SK-N-SH (cell line): Measurements from ENCODE around the gene CADM2. TPM values are rescaled to one million over a fixed set of nuclear protein-coding genes. Genes with fewer than 3 reads are reported as not detected.

Source experiments
- CTCF ChIA-PET: fragments of 300-600, 350-600 bp; formaldehyde crosslinking; extraction: SDS; loops from one replicate; lab custom pipeline; 2021; lab: Yijun Ruan, JAX
- POLR2A ChIA-PET: fragments of 350-600 bp; sonication (Branson Sonifier 250); formaldehyde crosslinking; extraction: SDS; loops from one replicate; lab custom pipeline; 2020; ENCODE audit warnings: antibody characterized with exemption, inconsistent platforms; lab: Yijun Ruan, JAX
- DNase-seq: peaks from one replicate; pipeline ENCODE4 v3.0.0; 2012
- H2AFZ ChIP-seq: fragments of 200-600 bp; sonication (generic); 2 replicates; pipeline ENCODE4 v1.8.1; 2016; ENCODE audit warnings: antibody characterized with exemption, mild to moderate bottlenecking, low read depth
- H3F3A ChIP-seq: fragments of 200-600 bp; sonication (generic); replicated peaks from 2 replicates; pipeline ENCODE3; 2016; ENCODE audit warnings: antibody characterized with exemption, mild to moderate bottlenecking; ENCODE audit not compliant: insufficient read depth
- H3K27ac ChIP-seq, 2 experiments: fragments of 200-500 bp in 1 of 2; fragments of 200-600 bp in 1 of 2; sonication (Bioruptor generic) in 1 of 2; sonication (generic), shearing (Covaris generic) in 1 of 2; 2 replicates each; pipeline versions ENCODE4 v1.5.1 to v1.6.1; 2014 to 2016; ENCODE audit warnings: low read depth in 2 of 2, inconsistent platforms in 1 of 2, low read length in 1 of 2, mild to moderate bottlenecking in 1 of 2, mixed read lengths in 1 of 2
- H3K27me3 ChIP-seq: fragments of 200-600 bp; sonication (generic), shearing (Covaris generic); 2 replicates; pipeline ENCODE4 v1.6.1; 2016; ENCODE audit warnings: mixed run types; ENCODE audit not compliant: insufficient read depth
- H3K36me3 ChIP-seq, 2 experiments: fragments of 200-500 bp in 1 of 2; fragments of 200-600 bp in 1 of 2; sonication (Bioruptor generic) in 1 of 2; sonication (generic) in 1 of 2; replicated peaks in 1 of 2; 2 replicates each; pipeline versions ENCODE3 to v1.5.1; 2014 to 2016; ENCODE audit warnings: low read length in 1 of 2, mild to moderate bottlenecking in 1 of 2; ENCODE audit not compliant: insufficient read depth in 2 of 2, control insufficient read depth in 1 of 2
- H3K4me1 ChIP-seq, 2 experiments: fragments of 200-500 bp in 1 of 2; fragments of 200-600 bp in 1 of 2; sonication (Bioruptor generic) in 1 of 2; sonication (generic), shearing (Covaris generic) in 1 of 2; 2 replicates each; pipeline versions ENCODE4 v1.5.1 to v1.6.1; 2014 to 2016; ENCODE audit warnings: low read depth in 1 of 2, low read length in 1 of 2, mixed run types in 1 of 2; ENCODE audit not compliant: insufficient read depth in 2 of 2, control insufficient read depth in 1 of 2
- H3K4me2 ChIP-seq: fragments of 200-600 bp; sonication (generic), shearing (Covaris generic); 2 replicates; pipeline ENCODE4 v1.6.1; 2017; ENCODE audit warnings: mixed run types
- H3K4me3 ChIP-seq, 2 experiments: fragments of 200-500 bp in 1 of 2; fragments of 200-600 bp in 1 of 2; sonication (Bioruptor generic) in 1 of 2; sonication (generic), shearing (Covaris generic) in 1 of 2; 2 replicates each; pipeline versions ENCODE4 v1.5.1 to v1.8.1; 2014 to 2016; ENCODE audit warnings: low read depth in 2 of 2, inconsistent platforms in 1 of 2, low read length in 1 of 2, mild to moderate bottlenecking in 1 of 2, mixed read lengths in 1 of 2, moderate library complexity in 1 of 2
- H3K79me2 ChIP-seq: fragments of 200-600 bp; sonication (generic); 2 replicates; pipeline ENCODE4 v1.8.1; 2017; ENCODE audit warnings: mild to moderate bottlenecking; ENCODE audit not compliant: insufficient read depth
- H3K9ac ChIP-seq: fragments of 200-600 bp; sonication (generic); 2 replicates; pipeline ENCODE4 v1.6.1; 2017; ENCODE audit warnings: mixed run types
- H3K9me2 ChIP-seq: fragments of 200-600 bp; sonication (generic); 2 replicates; pipeline ENCODE4 v1.6.1; 2017; ENCODE audit warnings: mixed run types
- H3K9me3 ChIP-seq: fragments of 200-600 bp; sonication (generic); 2 replicates; pipeline ENCODE4 v1.6.1; 2017; ENCODE audit warnings: mixed run types, mild to moderate bottlenecking, moderate library complexity
- H4K20me1 ChIP-seq: fragments of 200-600 bp; sonication (generic); 2 replicates; pipeline ENCODE4 v1.6.1; 2017; ENCODE audit warnings: mild to moderate bottlenecking, mixed run types; ENCODE audit not compliant: insufficient read depth
- EP300 ChIP-seq, 2 experiments: IDR thresholded peaks; 2 replicates each; pipeline versions ENCODE4 v1.4.0 to v1.6.1; 2012; ENCODE audit warnings: borderline replicate concordance in 1 of 2, low read depth in 1 of 2, low read length in 1 of 2
- FOSL2 ChIP-seq: IDR thresholded peaks from 2 replicates; pipeline ENCODE4 v1.4.0; 2012; ENCODE audit warnings: low read depth, mild to moderate bottlenecking, moderate library complexity, borderline replicate concordance
- JUND ChIP-seq: IDR thresholded peaks from 2 replicates; pipeline ENCODE4 v1.4.0; 2012
- MXI1 ChIP-seq: IDR thresholded peaks from 2 replicates; pipeline ENCODE4 v1.6.1; 2012; ENCODE audit warnings: mild to moderate bottlenecking, low read depth, low read length, improper control_type of control experiment
- NRF1 ChIP-seq: IDR thresholded peaks from 2 replicates; pipeline ENCODE4 v1.6.1; 2012; ENCODE audit warnings: low read depth, mild to moderate bottlenecking, low read length
- POLR2AphosphoS5 ChIP-seq: IDR thresholded peaks from 2 replicates; pipeline ENCODE4 v1.6.1; 2012; ENCODE audit warnings: low read depth, low read length
- SIN3A ChIP-seq: IDR thresholded peaks from 2 replicates; pipeline ENCODE4 v1.6.1; 2012; ENCODE audit warnings: low read depth, mild to moderate bottlenecking, low read length, moderate library complexity, borderline replicate concordance
- WGBS: methylation state at CpG from one replicate; pipeline ENCODE4 v1.1.6; 2017; ENCODE audit warnings: low lambda C conversion rate; 5-methylcytosine and 5-hydroxymethylcytosine counted together
- polyA plus RNA-seq, 3 experiments: library from polyadenylated mRNA; depleted of rRNA; stranded (reverse); fragments of >200 nt; gene quantifications; 2 replicates each; pipeline ENCODE4 v1.2.3, GENCODE V29; 2012
- TF ChIP-seq, protein P1 (sequence below): fragments of 150-350 bp; IDR thresholded peaks from 2 replicates; pipeline ENCODE4 v1.6.1; 2017; ENCODE audit warnings: antibody characterized with exemption, low read length, low read depth, borderline replicate concordance
- TF ChIP-seq, protein P2 (sequence below): fragments of 200-600 bp; sonication (generic); IDR thresholded peaks from 2 replicates; pipeline ENCODE4 v1.6.1; 2017; ENCODE audit warnings: antibody characterized with exemption, mild to moderate bottlenecking, moderate library complexity

Gene CADM2
- polyA plus RNA-seq, 1 of the 3 experiments (the other 2 are of a cell fraction): 0.46 TPM

DNA sequence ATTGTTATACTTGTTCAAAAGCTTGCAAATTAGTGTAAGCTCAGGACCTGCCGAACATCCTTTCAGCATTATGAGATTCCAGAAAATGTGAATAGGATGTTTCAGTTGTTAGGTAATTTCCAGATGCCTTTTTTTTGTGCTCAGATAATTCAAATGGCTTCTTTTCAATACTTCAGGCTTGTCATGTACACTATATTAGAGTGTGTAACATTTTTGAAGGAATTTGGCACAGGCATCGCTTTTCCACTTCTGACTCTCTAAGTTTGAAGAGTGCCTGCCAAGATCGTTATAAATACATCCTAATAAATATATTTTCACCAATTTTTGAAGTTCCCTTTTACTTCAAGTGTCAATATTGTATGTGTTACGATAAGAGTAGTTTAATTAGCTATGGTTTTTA is 35.2 kb downstream of the CADM2 start:
- Histone ChIP-seq H3K9me3 (no peaks in the 10 kb centered on the region), H4K20me1 (no peaks in the 10 kb centered on the region), H3K9me2 (no peaks in the 10 kb centered on the region), H3K27me3 (no peaks in the 10 kb centered on the region), H3K27ac (no peak overlapping the region; a peak in 1 of 4 replicates), H3K4me2 (no peak overlapping the region), H3K79me2 (no peaks in the 10 kb centered on the region), H3F3A (no peaks in the 10 kb centered on the region), H3K36me3 (no peaks in the 10 kb centered on the region), H3K9ac (no peak overlapping the region), H3K4me1 (no peaks in the 10 kb centered on the region; a peak in 1 of 4 replicates), H2AFZ (no peak overlapping the region), H3K4me3 (no peak overlapping the region)
- TF ChIP-seq FOSL2 (no peak), NRF1 (no peak), JUND (no peak), POLR2AphosphoS5 (no peak), MXI1 (no peak)
- TF ChIP-seq, protein P1, sequence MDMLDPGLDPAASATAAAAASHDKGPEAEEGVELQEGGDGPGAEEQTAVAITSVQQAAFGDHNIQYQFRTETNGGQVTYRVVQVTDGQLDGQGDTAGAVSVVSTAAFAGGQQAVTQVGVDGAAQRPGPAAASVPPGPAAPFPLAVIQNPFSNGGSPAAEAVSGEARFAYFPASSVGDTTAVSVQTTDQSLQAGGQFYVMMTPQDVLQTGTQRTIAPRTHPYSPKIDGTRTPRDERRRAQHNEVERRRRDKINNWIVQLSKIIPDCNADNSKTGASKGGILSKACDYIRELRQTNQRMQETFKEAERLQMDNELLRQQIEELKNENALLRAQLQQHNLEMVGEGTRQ: no peak
- TF ChIP-seq, protein P2, sequence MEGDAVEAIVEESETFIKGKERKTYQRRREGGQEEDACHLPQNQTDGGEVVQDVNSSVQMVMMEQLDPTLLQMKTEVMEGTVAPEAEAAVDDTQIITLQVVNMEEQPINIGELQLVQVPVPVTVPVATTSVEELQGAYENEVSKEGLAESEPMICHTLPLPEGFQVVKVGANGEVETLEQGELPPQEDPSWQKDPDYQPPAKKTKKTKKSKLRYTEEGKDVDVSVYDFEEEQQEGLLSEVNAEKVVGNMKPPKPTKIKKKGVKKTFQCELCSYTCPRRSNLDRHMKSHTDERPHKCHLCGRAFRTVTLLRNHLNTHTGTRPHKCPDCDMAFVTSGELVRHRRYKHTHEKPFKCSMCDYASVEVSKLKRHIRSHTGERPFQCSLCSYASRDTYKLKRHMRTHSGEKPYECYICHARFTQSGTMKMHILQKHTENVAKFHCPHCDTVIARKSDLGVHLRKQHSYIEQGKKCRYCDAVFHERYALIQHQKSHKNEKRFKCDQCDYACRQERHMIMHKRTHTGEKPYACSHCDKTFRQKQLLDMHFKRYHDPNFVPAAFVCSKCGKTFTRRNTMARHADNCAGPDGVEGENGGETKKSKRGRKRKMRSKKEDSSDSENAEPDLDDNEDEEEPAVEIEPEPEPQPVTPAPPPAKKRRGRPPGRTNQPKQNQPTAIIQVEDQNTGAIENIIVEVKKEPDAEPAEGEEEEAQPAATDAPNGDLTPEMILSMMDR: no peak
- no peak for DNase-seq
- CTCF ChIA-PET: no interaction called here
- WGBS: 31% methylated on average over 4 of the region's 4 CpGs
- POLR2A ChIA-PET: no interaction called here

DNA sequence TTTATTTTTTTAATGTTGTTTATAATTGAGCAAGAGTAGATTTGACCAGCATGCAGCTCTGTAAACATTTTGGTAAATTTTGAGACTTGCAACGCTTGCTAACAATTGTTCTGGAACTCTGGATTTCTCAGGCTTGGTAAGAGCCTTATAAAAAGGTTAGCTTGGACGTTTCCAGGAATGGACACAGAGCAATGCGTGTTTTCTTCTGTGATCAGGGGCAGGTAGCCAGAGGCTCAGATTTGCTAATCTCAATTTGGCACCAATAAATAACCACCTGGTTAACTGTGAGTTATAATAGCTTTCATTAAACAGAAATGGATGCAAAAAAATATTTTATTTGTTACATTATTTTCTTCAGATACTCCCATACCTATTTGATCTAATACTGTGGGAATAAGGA is 39.8 kb downstream of the CADM2 start:
- Histone ChIP-seq H3K27ac (peak overlapping the region in 1 of 2 experiments; percentile 39; a peak in 2 of 4 replicates), H3K79me2 (no peaks in the 10 kb centered on the region), H3K4me1 (no peaks in the 10 kb centered on the region; a peak in 1 of 4 replicates), H4K20me1 (no peaks in the 10 kb centered on the region), H3K9me3 (no peaks in the 10 kb centered on the region), H3K9me2 (no peaks in the 10 kb centered on the region), H3K4me3 (no peak overlapping the region), H3K4me2 (no peak overlapping the region), H3K9ac (no peak overlapping the region), H3F3A (no peaks in the 10 kb centered on the region), H3K27me3 (no peaks in the 10 kb centered on the region), H3K36me3 (no peaks in the 10 kb centered on the region), H2AFZ (no peak overlapping the region)
- no peak for DNase-seq
- 21% methylated on average over 3 of the region's 3 CpGs for WGBS
- CTCF ChIA-PET: interaction anchor here (1.2 kb wide), 1 partner anchor 10 kb away, joined by 4 read pairs; no protein-coding TSS in a partner anchor
- POLR2A ChIA-PET: no interaction called here
- TF ChIP-seq POLR2AphosphoS5: no peak
- no peak for TF ChIP-seq SIN3A
- TF ChIP-seq EP300 (IDR thresholded peaks at IDR 0.05; ENCODE audit: borderline replicate concordance in 1 of 2, low read depth in 1 of 2, low read length in 1 of 2): no peak
- TF ChIP-seq MXI1: no peak
- TF ChIP-seq, protein P2: no peak
